ENCODE measurements around the gene CD44.

CD44 gene

DNA sequence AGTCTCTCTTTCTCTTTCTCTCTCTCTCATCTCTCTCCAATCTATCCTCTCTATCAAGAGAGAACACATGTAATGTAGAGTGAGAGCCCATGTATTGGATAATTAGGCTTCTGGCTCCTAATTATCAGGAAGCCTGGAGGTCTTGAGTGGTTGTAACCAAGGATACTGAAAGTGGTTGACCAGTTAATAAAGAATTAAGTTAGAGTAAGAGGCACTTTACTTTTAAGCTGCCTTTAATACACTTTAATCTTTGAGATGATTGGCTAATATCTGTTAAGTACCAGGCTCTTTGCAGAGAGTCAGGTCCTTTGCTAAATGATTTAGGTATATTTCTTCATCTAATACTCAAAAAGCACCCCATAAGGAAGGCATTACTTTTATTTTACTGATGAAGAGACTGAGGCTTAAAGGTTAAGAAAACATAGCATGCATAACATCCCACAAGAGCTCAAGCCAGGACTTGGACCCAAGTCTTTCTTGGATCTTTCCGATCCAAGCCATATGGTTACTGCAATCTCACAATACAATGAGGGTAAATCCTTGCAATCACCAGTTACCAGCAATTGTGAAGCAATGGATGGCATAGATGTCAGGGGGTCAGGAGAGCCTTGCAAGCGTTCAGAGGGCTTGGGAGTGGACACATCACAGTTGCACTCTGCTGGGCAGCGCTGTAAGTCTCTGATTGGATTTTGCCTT is 22.1 kb downstream of the CD44 start:
- no peak for FAIRE-seq

DNA sequence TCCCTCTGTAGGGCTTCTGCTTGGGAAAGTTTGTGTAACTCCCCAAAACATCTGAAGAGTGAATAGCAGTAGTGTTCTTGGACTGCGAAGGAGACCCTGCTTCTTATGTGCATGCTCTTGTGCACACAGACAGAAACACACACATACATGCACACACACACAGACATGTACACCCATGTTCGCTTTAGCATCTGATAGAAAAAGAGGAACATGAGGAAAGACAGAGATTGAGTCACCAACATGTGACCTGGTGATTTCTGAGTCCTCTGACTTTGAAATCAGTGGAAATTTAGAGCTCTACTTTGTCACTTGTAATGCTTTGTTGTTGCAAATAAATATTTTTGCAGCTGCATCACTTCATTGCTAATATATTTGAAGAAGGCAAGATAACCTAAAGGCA is 23.8 kb downstream of the CD44 start:
- no peak for FAIRE-seq

DNA sequence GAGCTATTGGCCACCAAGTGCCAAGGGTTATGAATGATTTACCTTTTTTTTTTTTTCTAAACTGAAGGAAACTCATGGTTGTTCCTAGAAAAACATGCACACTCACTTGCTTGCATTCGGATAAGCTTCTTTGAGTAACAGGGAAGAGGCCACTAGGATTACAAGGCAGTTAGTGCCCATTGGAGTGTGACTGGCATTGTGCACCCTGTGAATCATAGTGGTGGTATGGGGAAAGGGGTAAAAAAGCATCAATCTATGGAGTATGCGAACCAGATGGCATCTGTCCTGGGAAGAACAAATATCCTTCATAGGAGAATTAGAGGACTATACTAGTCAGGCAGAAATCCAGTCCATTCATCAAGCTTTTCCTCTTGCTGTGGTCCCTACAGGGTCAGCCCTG is 24.2 kb downstream of the CD44 start:
- no peak for FAIRE-seq

DNA sequence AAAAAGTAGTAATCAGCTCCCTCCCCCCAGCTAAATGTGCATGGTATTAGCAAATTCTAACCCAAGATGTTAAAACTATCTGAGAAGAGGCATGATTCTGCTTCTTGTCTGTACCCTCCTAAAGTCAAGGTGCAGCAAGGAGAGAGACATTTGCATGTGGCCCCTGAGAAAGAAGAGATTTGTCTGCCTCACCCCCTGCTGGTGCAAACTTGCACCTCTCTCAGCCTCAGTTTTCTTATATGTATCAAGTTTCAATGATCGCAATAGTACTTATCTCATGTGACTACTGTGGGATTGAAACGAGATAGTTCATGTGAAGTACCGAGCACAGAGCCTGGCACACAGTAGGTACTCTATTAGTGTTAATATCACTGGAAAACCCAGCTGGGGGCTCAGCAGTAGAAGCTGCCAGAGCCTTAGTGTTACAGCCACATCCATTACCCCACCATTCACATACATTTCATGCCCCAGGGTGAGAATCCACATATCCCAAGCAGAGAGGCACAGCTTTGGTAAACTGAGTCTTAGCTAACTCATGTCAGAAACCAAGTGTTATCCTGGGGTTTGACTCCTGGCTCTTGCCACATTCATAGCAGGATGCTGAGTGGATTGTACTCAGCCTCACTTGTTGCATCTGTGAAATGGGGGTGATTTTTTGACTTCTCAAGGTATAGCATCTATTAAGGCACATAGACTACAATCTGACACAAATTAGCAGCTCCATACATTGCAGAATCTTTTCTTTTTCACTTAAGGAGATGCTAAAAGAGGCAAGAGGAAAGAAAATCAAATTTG is 24.9 kb downstream of the CD44 start:
- no peak for FAIRE-seq

DNA sequence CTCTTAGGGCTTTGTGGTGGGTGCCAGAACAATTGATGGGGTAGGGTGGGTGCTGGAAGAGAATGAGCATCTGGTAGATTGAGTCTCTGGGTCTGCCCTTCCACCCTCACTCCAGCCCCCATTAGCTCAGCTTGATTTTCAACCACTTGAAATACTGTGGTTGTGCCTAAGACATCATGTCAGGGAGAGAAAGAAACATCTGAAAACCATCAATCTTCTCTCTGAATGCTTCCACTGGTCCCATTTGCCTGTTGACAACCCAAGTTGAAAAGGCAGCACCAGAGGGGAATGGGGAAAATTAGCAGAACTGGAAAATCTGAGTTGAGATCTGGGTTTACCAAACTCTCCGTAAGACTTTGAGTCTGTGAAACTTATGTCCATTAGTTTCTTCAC is 26.1 kb downstream of the CD44 start:
- FAIRE-seq = no peak

DNA sequence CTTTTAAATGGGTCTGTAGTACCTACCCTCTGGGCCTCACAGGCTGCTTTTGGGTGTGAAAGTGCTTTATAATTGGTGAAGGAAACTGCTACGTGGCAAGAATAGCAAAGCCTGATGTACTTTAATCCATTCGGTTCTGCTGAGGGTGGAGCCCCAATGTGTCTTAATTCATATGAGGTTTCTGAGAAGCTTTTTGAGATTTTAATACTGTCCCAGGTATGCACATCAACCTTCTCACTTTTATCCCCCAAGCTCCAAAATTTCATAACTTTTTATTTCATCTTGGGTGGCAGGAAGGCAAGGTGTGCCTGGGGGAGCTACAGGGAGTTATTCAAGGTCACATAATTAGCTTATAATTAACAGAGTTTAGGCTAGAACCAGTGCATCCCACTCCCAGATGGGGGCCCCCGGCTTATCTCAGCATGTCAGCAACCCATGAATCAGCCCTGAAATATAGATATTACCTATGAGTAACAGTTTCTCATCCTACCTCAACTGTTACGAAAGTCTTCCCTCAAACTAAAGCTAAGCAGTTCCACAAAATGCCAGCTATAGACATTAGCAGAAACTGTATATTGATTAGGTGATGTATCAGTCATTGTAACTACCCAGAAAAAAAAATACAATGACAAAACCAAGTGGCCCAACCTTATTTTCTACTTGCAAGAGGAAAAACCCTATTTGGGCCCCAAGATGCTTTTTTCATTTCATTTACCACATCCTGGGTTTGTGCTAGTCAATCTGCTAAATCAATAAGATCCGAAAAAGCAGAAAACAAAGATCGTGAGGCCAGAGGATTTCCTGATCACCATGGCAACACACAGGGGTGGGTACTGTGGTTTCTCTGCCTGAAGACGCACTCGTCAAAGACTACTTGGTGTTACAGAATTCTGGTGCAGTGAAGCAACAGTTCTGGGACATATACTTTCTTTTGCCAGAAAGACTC is 26.7 kb downstream of the CD44 start:
- FAIRE-seq = no peak

DNA sequence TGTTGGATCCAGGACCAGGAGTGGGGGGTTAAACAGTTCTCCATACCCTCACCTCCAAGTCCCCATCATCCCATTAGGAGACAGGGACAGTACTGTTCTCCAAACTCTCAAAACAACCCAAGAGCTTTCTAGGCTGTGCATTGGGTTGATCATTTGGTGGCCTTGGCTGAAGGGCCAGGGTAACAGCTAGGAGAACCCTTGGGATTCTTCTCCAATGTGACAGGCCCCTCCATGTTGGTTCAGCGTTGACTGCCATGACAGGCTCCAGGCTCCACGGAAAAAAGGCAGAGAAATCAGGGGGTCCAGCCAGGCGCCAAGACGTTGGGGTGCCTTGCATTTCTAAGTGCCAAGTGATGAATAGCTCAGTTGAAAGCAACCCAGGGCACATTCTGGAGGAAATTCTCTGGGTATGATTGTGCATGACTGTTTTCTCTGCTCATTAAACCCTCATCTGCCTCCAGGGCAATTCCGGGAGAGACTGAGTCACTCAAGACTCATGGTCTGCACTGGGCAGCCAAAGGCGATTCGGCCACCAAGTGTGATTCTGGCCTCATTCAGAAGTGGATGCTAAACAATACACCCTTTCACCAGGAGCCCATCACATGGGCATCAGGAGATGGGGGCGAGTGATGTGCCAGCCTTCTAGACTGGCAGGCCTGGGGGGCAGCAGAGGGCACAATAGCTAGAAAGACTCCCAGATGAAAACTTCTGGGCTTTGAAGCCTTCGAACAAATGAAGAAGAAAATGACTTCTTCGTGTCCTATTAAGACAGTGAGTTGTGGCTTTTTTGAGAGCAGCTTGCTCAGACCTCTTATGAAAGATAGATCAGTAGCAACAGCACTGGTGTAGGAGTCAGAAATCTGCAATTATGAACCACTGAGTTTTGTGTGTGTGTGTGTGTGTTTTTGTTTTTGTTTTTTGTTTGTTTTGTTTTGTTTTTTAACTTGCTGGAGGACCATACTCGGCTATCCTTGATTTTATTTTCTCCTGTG is 27.7 kb downstream of the CD44 start:
- FAIRE-seq = no peak

DNA sequence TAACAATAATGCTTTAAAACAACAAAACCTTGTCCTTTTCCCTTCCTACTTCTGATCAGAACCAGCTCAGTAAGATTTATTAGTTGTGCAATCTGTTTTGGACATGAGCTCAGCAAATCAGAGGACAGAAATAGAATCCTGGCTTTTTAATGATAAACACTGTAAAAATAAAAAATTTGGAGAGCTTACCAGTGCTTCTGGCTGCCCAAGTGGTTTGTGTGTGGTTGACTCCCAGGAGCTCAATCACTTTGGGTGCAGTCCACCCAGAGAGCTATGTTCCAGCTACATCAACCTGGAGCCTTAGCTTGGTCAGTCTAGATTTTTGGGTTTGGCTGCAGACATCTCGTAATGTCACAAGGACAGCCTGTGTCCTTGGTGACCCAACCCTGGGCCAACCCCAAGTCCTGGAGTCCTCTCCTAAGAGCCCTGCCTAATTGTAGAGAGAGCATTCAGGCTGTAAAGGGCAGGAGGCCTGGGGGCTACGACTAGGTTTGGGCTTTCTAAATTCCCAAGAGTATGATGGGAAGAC is 28.5 kb downstream of the CD44 start:
- FAIRE-seq = no peak

DNA sequence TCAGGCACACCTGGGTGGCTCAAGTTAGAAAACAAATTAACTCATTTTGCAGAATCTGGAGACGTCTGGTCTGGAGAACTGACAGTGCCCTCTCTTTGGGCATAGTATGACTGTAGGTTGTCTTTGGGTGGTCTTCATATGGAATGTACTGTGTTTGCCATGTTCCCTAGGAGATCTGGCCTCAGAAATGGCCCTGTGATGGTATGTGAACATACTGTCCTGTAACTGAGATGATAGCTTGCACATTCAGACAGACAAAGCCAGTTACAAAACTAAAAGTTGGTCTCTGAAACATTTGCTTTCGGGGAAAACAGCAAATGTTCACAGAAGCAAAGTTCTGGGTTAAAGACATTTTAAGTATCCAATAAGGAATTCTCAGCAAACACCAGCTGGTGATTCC is 29.7 kb downstream of the CD44 start:
- no peak for FAIRE-seq

DNA sequence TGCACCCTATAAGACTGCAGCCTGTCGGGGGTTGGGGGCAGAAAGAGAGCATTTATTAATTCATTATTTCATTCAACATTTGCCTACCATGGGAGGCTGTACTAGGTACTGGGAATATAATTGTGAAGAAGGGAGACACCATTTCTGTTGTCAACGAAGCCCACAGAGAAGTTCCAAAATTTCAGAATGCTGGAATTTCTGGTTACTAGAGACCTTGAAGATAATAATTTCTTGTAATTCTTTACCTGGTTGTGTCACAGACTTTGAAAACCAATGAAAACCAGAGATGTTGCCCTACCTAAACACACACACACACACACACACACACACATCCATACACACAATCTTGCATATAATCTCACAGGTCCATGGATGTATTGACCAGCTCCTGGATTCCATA is 30.1 kb downstream of the CD44 start:
- FAIRE-seq = no peak

DNA sequence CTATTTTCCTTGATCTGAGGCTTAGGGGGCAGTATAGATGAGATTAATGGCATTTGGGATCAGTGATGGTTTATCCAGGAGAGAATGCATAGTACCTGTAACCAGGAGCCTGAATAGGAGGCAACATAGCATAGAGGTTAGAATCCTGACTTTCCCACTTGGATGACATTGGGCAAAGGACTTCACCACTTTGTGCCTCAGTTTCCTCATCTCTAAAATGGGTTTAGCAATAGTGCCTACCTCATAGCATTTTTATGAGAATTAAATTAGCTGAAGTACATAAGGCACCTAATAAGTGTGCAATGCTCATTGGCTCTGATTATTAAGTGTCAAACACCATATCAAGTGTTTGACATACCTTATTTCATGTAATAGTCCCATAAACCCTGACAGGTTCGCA is 30.8 kb downstream of the CD44 start:
- no peak for FAIRE-seq

DNA sequence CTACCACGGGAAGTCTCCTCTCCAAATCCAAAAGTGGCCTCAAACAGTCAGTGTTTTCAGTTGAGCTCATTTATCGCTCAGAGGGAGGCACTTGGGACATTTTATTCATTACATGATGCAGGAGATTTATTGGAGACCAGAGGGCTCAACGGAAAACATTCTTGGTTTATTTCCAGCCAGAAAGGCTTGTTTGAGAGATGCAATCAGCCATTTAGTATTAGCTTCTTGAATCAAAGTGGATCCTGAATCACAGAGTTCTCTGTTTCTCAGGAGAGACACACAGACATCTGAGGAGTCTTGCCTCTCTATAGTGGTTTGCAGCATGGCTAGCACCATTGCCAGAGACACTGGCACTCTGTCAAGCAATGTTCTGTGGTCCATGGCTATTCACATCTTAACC is 31.5 kb downstream of the CD44 start:
- no peak for FAIRE-seq

DNA sequence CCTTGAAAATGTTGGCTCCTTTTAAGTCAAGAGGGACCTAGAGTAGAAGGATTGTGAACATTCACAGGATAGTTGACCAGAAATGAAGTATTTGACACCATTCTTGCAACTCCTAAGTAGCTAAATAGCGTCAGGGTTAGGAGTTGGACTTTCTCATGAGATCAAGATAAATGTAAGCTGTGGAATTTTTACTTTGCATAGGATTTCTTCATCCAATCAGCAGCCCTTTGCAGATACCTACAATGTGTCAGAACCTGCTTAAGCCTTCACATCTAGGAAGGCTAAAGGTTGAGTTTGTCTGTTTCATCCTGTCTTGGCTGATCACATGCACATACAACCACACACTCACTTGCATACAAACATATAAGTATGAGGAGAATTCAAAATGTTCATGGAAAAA is 32.3 kb downstream of the CD44 start:
- no peak for FAIRE-seq

DNA sequence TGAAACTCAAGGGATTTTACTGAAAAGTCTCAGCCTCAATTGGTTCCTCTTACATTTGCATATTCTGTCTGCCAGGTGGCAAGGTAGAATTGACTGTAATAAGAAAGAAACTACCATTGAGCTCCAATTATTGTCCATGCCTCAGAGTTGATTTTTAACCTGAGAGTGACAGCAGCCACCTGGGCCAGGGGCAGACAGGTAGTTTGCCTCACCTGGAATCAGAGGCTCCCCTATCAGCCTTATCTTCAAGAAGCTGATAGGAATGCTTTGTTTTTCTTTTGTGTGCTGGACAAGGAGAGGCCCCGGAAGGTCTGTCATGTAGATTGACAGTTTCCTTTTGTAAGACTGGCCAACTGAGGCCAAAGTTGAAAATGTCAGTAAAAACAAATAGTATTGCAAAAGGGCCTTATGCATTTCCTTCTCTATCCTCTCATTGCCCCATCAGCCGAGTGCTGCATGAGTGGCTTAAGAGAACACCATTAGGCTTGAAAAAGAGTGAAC is 34.1 kb downstream of the CD44 start:
- FAIRE-seq = no peak

DNA sequence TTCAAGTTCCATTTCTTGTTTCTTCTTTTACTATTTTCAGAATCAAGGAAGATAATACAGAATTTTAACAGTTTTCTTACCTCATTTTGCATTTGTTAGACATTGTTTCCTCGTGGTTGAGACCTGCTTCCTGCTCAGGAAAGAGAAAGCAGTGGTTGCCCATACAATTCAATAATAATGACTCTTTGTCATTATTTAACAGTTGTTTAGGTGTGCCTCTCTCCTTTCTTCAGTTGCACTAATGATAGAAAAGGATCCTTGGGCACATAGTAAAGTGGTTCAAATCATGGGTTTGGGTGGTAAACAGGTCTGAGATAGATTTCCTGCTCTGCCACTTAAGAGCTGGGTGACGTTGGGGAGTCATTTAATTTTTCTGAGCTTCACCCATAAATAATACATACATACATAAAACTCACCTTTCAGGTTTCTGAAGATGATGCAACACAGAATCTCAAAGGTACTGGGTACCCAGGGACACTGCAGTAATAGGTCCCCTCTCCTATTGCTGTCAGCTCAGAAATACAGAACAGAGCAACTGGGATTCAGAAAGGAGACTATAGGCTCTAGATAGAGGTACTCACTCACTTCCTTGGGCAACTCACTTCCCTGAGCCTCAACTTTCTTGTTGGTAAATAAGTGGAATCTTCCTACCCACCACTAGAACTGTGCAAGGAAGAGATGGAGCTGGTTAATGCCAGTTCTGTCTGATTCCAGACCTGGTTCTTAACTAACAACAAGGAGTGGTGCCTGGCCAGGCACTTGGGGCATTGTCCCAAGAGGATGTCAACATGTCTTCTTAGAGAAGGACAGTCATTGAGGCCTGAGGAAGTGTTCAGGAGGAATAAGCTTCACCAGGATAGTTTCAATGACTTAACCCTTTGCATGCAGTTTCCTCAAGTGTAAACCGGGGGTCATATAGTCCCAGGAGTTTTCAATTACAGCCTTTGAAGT is 34.9 kb downstream of the CD44 start:
- FAIRE-seq = no peak

DNA sequence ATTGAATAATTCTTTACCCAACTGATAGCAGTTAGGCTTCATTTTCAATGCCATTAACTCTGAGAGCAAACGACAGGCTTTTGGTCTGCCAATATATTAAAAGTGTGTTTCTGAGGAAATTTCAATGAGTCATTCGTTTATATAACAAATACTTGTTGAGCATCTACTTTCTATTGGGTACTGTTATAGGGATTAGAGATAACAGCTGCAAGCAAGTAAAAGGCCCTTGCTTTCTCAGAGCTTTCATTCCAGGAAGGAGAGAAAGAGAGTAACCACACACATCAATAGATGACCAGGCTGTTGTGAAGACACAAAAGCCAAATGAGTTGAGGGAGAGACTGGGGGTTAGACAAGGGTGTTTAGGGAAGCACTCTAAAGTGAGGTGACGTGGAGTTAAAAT is 35.7 kb downstream of the CD44 start:
- no peak for FAIRE-seq

DNA sequence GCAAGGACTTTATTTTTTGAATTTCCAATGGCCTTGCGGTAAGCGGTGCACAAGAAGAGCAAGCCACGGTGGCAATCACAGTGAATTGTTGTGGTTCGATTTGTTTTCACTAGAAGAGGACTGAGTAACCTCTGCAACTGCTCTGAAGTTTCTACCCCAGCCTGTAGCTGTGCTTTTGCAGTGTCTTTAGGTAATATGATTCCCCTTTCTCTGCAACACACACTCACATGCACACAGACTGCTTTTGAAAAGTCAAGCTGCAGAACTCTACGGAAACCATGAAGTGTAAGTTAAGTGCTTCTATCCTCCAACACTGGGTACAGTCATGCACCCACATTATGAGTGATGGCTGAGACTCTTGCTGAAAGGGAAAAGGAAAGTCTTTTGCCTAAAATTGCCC is 38.4 kb downstream of the CD44 start:
- FAIRE-seq = no peak

DNA sequence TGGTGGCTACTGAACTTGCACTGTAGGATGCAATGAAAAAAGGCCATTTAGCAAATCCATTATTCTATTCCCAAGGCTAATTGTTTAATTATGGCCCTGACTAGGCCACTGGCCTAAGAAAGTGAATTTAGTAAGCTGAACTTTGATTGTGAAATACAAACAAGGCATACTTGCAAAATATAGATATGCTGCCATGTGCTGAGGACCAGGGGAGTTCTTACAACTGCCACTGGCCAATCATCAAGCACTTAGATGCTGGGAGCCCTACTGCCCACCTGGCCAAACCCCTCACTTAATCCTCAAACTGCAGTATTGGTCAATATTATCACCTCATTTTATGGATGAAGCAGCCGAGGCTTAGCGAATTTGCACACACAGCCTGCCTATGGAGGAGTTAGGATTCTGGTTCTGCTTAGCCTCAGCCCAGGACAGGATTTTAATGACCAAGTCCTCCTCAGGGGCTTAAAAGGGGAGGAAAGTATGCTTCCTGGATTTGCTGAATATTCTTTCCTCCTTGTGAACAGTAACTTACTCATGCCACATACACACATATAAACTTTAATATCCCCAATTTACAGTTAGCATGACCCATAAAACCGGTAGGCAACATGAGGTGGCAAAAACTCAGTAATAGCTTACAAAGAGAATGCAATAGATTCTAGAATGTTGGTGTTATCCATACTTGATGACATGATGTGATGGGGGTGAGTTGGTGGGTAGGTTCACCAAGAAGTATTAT is 39.3 kb downstream of the CD44 start:
- no peak for FAIRE-seq

DNA sequence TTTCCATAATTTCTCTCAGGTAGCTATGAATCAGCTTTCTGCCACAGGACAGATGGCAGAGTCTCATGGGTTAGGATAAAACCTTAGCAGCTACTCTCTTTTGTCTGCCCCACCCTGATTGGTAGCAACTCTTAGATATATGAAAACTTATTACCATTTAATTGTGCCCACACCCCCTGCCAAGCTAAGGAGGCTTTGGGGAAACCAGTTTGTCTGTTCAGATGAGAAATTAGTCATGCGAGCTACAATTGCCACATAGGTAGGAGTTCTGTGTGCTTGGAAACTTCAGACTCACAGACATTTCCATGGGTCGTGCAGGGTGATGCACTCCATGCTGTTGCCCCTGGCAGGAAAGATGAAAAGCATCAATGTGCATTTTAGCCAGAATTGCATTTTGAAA is 39.9 kb downstream of the CD44 start:
- FAIRE-seq = no peak
